Tibial nerve (tissue), 4 donors: ENCODE results near the gene CA9. TPM values are rescaled to one million over a fixed set of nuclear protein-coding genes. Genes with fewer than 3 reads are reported as not detected.

ENCODE experiments used
- DNase-seq, 2 donors: peaks; one replicate each; pipeline ENCODE4 v3.0.0-alpha.2; 2019; ENCODE audit warnings: low spot score in 2 of 2
- H3K27ac ChIP-seq, 4 donors: fragments of 200-600 bp; sonication (generic) in 3 of 4; one replicate each; pipeline ENCODE4 v1.5.1; 2017 to 2019; ENCODE audit warnings: mild to moderate bottlenecking in 1 of 4
- H3K27me3 ChIP-seq, 2 donors: fragments of 200-600 bp; sonication (generic) in 1 of 2; one replicate each; pipeline versions ENCODE4 v1.5.1 to v1.6.0; 2017 to 2019
- H3K36me3 ChIP-seq, 3 donors: fragments of 200-600 bp; sonication (generic); one replicate each; pipeline ENCODE4 v1.5.1; 2018 to 2019
- H3K4me1 ChIP-seq, 4 donors: fragments of 200-600 bp; sonication (generic) in 3 of 4; one replicate each; pipeline ENCODE4 v1.5.1; 2017 to 2019
- H3K4me3 ChIP-seq, 4 donors: fragments of 200-600 bp; sonication (generic) in 3 of 4; one replicate each; pipeline ENCODE4 v1.5.1; 2017 to 2019; ENCODE audit warnings: mild to moderate bottlenecking in 1 of 4, moderate library complexity in 1 of 4
- H3K9me3 ChIP-seq, 4 donors: fragments of 200-600 bp; sonication (generic) in 3 of 4; one replicate each; pipeline ENCODE4 v1.5.1; 2017 to 2019
- EP300 ChIP-seq, 2 donors: sonication (generic); formaldehyde crosslinking; IDR thresholded peaks; one replicate each; pipeline ENCODE4 v1.6.1; 2017; ENCODE audit warnings: antibody characterized with exemption in 2 of 2, mild to moderate bottlenecking in 1 of 2
- POLR2A ChIP-seq, 2 donors: fragments of 450-650 bp; IDR thresholded peaks; one replicate each; pipeline ENCODE4 v1.6.1; 2017; ENCODE audit warnings: antibody characterized with exemption in 2 of 2, mild to moderate bottlenecking in 2 of 2, moderate library complexity in 2 of 2
- WGBS, 2 donors: methylation state at CpG; one replicate each; pipeline ENCODE4 v1.1.5; 2018; 5-methylcytosine and 5-hydroxymethylcytosine counted together
- total RNA-seq, 4 donors: library from RNA; depleted of rRNA; stranded (reverse); fragments of >200 nt; gene quantifications; one replicate each; pipeline ENCODE4 v1.1.0, GENCODE V29; 2016
- TF ChIP-seq, protein P1 (sequence below), 5 experiments: fragments of 200-600 bp in 3 of 5; fragments of 450-650 bp in 2 of 5; sonication (generic) in 3 of 5; IDR thresholded peaks; one replicate each; pipeline ENCODE4 v1.5.1; 2016 to 2019; ENCODE audit warnings: antibody characterized with exemption in 5 of 5, mild to moderate bottlenecking in 3 of 5, moderate library complexity in 2 of 5

The CA9 gene
- total RNA-seq, 4 donors from 2014 or later = 0.84 TPM; not detected in 3

DNA sequence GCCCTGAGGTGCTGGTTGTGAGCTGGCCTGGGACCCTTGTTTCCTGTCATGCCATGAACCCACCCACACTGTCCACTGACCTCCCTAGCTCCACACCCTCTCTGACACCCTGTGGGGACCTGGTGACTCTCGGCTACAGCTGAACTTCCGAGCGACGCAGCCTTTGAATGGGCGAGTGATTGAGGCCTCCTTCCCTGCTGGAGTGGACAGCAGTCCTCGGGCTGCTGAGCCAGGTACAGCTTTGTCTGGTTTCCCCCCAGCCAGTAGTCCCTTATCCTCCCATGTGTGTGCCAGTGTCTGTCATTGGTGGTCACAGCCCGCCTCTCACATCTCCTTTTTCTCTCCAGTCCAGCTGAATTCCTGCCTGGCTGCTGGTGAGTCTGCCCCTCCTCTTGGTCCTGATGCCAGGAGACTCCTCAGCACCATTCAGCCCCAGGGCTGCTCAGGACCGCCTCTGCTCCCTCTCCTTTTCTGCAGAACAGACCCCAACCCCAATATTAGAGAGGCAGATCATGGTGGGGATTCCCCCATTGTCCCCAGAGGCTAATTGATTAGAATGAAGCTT lies 6.1 kb downstream of the CA9 start:
- Histone ChIP-seq H3K4me3 (no peak overlapping the region), H3K36me3 (peaks cover 0 to 33% (median 0%) of the 10 kb centered on the region in 3 donors), H3K9me3 (no peaks in the 10 kb centered on the region), H3K27me3 (no peaks in the 10 kb centered on the region), H3K27ac (no peak overlapping the region), H3K4me1 (peaks cover 0 to 20% (median 10%) of the 10 kb centered on the region in 4 donors)
- TF ChIP-seq, protein P1, sequence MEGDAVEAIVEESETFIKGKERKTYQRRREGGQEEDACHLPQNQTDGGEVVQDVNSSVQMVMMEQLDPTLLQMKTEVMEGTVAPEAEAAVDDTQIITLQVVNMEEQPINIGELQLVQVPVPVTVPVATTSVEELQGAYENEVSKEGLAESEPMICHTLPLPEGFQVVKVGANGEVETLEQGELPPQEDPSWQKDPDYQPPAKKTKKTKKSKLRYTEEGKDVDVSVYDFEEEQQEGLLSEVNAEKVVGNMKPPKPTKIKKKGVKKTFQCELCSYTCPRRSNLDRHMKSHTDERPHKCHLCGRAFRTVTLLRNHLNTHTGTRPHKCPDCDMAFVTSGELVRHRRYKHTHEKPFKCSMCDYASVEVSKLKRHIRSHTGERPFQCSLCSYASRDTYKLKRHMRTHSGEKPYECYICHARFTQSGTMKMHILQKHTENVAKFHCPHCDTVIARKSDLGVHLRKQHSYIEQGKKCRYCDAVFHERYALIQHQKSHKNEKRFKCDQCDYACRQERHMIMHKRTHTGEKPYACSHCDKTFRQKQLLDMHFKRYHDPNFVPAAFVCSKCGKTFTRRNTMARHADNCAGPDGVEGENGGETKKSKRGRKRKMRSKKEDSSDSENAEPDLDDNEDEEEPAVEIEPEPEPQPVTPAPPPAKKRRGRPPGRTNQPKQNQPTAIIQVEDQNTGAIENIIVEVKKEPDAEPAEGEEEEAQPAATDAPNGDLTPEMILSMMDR (IDR thresholded peaks at IDR 0.05) = no peak
- TF ChIP-seq EP300 (IDR thresholded peaks at IDR 0.05) (no peak), POLR2A (IDR thresholded peaks at IDR 0.05) (no peak)
- no peak for DNase-seq
- WGBS, 2 donors = 80 to 85% methylated on average over 8 of the region's 8 CpGs

DNA sequence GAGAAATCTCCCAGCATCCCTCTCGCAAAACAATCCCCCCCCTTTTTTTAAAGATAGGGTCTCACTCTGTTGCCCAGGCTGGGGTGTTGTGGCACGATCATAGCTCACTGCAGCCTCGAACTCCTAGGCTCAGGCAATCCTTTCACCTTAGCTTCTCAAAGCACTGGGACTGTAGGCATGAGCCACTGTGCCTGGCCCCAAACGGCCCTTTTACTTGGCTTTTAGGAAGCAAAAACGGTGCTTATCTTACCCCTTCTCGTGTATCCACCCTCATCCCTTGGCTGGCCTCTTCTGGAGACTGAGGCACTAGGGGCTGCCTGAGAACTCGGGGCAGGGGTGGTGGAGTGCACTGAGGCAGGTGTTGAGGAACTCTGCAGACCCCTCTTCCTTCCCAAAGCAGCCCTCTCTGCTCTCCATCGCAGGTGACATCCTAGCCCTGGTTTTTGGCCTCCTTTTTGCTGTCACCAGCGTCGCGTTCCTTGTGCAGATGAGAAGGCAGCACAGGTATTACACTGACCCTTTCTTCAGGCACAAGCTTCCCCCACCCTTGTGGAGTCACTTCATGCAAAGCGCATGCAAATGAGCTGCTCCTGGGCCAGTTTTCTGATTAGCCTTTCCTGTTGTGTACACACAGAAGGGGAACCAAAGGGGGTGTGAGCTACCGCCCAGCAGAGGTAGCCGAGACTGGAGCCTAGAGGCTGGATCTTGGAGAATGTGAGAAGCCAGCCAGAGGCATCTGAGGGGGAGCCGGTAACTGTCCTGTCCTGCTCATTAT lies 6.8 kb downstream of the CA9 start:
- no peaks in the 10 kb centered on the region for H3K9me3 ChIP-seq
- no peaks in the 10 kb centered on the region for H3K27me3 ChIP-seq
- peaks cover 0 to 40% (median 0%) of the 10 kb centered on the region in 3 donors for H3K36me3 ChIP-seq
- TF ChIP-seq EP300 (IDR thresholded peaks at IDR 0.05) = no peak
- TF ChIP-seq, protein P1 (IDR thresholded peaks at IDR 0.05) = no peak
- TF ChIP-seq POLR2A (IDR thresholded peaks at IDR 0.05) = no peak
- no peak for DNase-seq
- WGBS, 2 donors = 52 to 54% methylated on average over 15 of the region's 15 CpGs
- no peak overlapping the region for H3K27ac ChIP-seq
- no peak overlapping the region for H3K4me3 ChIP-seq
- peaks cover 0 to 21% (median 7%) of the 10 kb centered on the region in 4 donors for H3K4me1 ChIP-seq

DNA sequence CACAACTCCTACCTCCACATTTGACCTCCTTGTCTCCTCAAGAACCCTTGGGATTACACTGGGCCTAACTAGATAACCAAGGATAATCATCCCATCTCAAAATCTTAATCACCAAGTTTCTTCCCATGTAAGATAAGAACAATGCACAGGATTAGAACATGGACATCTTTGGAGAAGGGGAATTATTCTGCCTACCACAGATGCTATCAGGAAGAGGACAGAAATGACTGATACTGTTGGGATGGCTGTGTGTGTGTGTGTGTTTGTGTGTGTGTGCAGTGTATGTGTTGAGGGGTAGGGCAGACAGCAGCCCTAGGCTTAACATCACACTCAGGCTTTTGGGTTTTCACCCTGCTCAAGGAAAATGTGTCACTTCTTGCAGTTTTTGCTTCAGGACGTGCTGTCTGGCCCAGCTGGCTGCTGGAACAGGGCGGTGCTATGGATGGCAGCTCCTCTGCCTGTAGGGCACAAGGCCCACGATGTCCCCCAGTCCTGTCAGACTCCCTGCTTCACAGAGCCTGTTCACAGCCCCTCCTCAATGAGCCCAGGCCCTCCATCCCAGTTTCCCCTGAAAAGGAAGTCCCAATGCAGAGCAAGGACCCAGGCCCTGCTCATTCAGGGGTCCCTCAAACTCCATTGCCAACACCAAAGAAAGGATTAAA lies 7.7 kb downstream of the CA9 start:
- TF ChIP-seq, protein P1 (IDR thresholded peaks at IDR 0.05) = no peak
- DNase-seq = no peak
- Histone ChIP-seq H3K27me3 (no peaks in the 10 kb centered on the region), H3K27ac (no peak overlapping the region), H3K4me1 (peaks cover 0 to 21% (median 3%) of the 10 kb centered on the region in 4 donors), H3K4me3 (no peak overlapping the region), H3K36me3 (peaks cover 0 to 47% (median 0%) of the 10 kb centered on the region in 3 donors), H3K9me3 (no peaks in the 10 kb centered on the region)
- 31 to 70% methylated on average over 3 of the region's 3 CpGs for WGBS, 2 donors

DNA sequence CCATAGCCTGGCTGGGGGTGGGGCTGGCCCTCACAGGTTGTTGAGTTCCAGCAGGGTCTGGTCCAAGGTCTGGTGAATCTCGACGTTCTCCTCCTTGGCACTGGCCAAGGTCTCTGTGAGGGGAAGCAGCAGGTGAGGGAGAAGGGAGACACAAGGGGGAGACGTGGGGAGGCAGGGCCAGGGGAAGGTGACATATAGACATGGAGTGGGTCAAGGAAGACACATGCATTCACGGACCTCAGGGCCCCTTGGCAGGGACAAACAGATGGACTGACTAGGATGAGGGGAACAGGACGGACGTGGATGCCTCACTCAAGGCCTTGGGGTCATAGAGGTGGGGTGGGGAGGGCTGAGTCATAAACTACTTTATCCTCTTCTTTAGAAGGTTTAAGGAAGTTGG lies 8.3 kb downstream of the CA9 start:
- H3K27ac ChIP-seq = no peak overlapping the region
- peaks cover 0 to 47% (median 0%) of the 10 kb centered on the region in 3 donors for H3K36me3 ChIP-seq
- no peak for TF ChIP-seq POLR2A (IDR thresholded peaks at IDR 0.05)
- TF ChIP-seq, protein P1 (IDR thresholded peaks at IDR 0.05) = no peak
- TF ChIP-seq EP300 (IDR thresholded peaks at IDR 0.05) = no peak
- no peaks in the 10 kb centered on the region for H3K27me3 ChIP-seq
- no peaks in the 10 kb centered on the region for H3K9me3 ChIP-seq
- no peak overlapping the region for H3K4me3 ChIP-seq
- no peak for DNase-seq
- WGBS, 2 donors = 79 to 81% methylated on average over 6 of the region's 6 CpGs
- H3K4me1 ChIP-seq = peaks cover 0 to 26% (median 3%) of the 10 kb centered on the region in 4 donors
